Measurements from ENCODE around the gene FBXW11.

Gene FBXW11

DNA sequence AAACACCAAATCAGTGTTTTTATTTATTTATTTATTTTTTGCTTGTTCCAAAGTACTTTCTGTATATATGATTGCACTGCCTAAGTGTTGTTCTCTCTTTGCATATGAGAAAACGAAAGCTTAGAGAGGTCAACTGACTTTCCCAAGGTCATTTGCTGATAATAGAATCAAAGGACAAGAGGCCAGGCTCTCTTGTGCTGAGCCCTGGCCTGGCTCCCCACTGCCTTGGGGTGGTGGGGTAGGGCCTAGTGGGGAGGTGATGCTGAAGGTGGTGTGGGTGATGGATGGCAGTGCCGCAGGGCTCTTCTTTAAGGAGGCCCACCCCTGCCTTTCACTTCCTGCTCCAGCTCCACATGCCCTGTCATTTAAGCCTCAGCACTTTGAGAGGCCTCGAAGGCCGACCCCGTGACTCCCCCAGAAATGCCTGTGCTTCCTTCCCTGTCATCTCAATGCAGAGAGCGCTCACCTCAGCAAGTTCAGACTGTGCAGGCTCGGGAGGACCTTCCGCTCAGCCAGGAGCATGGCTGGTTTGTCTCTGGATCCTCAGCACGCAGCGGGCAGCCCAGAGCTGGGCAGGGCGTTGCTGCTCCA is 161.3 kb downstream of the FBXW11 start:
- H3K27me3 ChIP-seq (ENCODE audit: insufficient read depth, poor library complexity, severe bottlenecking), result no peaks in the 10 kb centered on the region
- ATAC-seq (ENCODE audit: low read depth) (no peak), DNase-seq (ENCODE audit: low spot score) (no peak)
- no peak overlapping the region for H3K4me3 ChIP-seq (ENCODE audit: severe bottlenecking)
- H3K9me3 ChIP-seq (ENCODE audit: severe bottlenecking), result no peaks in the 10 kb centered on the region
- no peak for TF ChIP-seq CTCF (IDR thresholded peaks at IDR 0.05; ENCODE audit: poor library complexity, severe bottlenecking)
- no peaks in the 10 kb centered on the region for H3K36me3 ChIP-seq (ENCODE audit: low read depth)
- no peak overlapping the region for H3K27ac ChIP-seq (ENCODE audit: poor library complexity, severe bottlenecking)
- H3K4me1 ChIP-seq (ENCODE audit: insufficient read depth, poor library complexity, severe bottlenecking), result no peaks in the 10 kb centered on the region

DNA sequence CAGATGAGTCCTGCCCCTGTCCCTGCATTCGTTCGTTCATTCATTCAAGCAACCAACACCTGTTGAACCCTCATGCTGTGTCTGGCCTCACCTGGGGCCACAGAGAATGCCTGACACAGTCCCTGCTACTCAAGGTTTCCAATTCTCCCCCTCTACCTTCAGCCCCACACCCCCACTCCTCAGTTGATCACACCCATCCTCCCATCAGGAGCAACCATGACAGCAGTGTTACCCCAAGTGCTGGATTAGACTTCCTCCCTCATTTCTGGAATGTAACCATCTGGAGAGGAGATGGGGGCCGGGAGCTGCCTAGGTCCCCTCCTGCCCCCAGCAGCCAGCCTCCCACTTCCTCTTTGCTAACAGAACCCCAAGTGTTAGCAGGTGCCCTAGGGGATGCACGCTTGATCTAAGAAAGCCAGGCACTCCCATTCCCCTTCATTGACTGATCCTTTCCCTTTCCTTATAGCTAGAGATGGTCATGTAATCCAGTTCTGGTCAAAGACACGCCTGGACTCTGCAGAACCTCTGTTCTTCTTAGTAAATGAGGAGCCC is 163.6 kb downstream of the FBXW11 start:
- ATAC-seq (ENCODE audit: low read depth) (no peak), DNase-seq (ENCODE audit: low spot score) (no peak)
- TF ChIP-seq CTCF (IDR thresholded peaks at IDR 0.05; ENCODE audit: poor library complexity, severe bottlenecking), result no peak
- H3K27ac ChIP-seq (ENCODE audit: poor library complexity, severe bottlenecking), result no peak overlapping the region
- no peaks in the 10 kb centered on the region for H3K27me3 ChIP-seq (ENCODE audit: insufficient read depth, poor library complexity, severe bottlenecking)
- H3K4me3 ChIP-seq (ENCODE audit: severe bottlenecking), result no peak overlapping the region
- no peaks in the 10 kb centered on the region for H3K4me1 ChIP-seq (ENCODE audit: insufficient read depth, poor library complexity, severe bottlenecking)
- H3K9me3 ChIP-seq (ENCODE audit: severe bottlenecking), result no peaks in the 10 kb centered on the region
- H3K36me3 ChIP-seq (ENCODE audit: low read depth), result no peaks in the 10 kb centered on the region

GRCh38 chr5:171841984-171842776 is 164.3 kb downstream of the FBXW11 start:
- Histone ChIP-seq H3K4me1 (ENCODE audit: insufficient read depth, poor library complexity, severe bottlenecking) (no peaks in the 10 kb centered on the region), H3K4me3 (ENCODE audit: severe bottlenecking) (no peak overlapping the region), H3K9me3 (ENCODE audit: severe bottlenecking) (no peaks in the 10 kb centered on the region), H3K27me3 (ENCODE audit: insufficient read depth, poor library complexity, severe bottlenecking) (no peaks in the 10 kb centered on the region), H3K27ac (ENCODE audit: poor library complexity, severe bottlenecking) (no peak overlapping the region), H3K36me3 (ENCODE audit: low read depth) (no peaks in the 10 kb centered on the region)
- no peak for TF ChIP-seq CTCF (IDR thresholded peaks at IDR 0.05; ENCODE audit: poor library complexity, severe bottlenecking)
- ATAC-seq (ENCODE audit: low read depth), result no peak
- no peak for DNase-seq (ENCODE audit: low spot score)

DNA sequence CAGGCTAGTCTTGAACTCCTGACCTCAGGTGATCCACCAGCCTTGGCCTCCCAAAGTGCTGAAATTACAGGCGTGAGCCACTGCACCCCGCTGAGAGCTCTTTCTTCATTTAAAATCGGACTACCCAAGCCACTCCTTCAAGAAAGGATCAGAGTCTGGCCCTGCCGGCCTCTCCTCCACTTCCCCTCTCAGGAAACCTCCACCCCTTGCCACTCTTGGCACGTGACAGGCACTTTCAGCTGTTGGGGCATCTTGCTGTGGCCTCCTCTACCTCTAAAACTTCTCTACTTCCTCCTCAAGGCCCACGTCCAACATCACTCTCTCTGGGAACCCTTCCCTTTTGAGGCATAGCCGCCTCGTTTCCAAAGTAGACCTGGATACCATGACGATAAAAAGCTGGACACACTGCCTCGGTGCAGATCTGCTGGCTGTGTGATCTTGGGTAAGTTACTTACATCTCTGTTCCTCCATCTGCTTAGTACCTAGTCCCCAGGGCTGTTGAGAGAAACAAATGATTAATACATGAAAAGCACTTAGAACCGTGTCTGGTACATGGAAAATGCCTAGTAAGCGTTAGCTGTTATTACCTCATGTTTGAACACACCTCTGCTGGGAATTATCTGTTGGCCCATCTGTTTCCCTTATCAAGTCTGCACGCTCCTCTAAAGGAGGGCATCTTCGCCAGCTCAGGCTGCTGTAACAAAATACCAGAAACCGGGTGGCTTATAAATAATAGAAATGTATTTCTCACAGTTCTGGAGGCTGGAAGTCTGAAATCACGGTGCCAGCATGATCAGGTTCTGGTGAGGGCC is 165.5 kb downstream of the FBXW11 start:
- Histone ChIP-seq H3K36me3 (ENCODE audit: low read depth) (no peaks in the 10 kb centered on the region), H3K4me3 (ENCODE audit: severe bottlenecking) (no peak overlapping the region), H3K27me3 (ENCODE audit: insufficient read depth, poor library complexity, severe bottlenecking) (no peaks in the 10 kb centered on the region), H3K27ac (ENCODE audit: poor library complexity, severe bottlenecking) (no peak overlapping the region), H3K9me3 (ENCODE audit: severe bottlenecking) (no peaks in the 10 kb centered on the region), H3K4me1 (ENCODE audit: insufficient read depth, poor library complexity, severe bottlenecking) (no peaks in the 10 kb centered on the region)
- TF ChIP-seq CTCF (IDR thresholded peaks at IDR 0.05; ENCODE audit: poor library complexity, severe bottlenecking), result no peak
- ATAC-seq (ENCODE audit: low read depth) (no peak), DNase-seq (ENCODE audit: low spot score) (no peak)

Data from RWPE2 (cell line).